AG09319 (cell line): ENCODE data around the gene HEXD.

Experiments used
- DNase-seq: peaks from one replicate; pipeline ENCODE4 v3.0.0-alpha.2; 2010; ENCODE audit warnings: low read depth; ENCODE audit errors: extremely low read depth
- TF ChIP-seq, protein P1 (sequence below): IDR thresholded peaks from 2 replicates; pipeline ENCODE4 v1.5.1; 2011; ENCODE audit warnings: low read depth, mild to moderate bottlenecking, inconsistent platforms, low read length, moderate library complexity

The HEXD gene

DNA sequence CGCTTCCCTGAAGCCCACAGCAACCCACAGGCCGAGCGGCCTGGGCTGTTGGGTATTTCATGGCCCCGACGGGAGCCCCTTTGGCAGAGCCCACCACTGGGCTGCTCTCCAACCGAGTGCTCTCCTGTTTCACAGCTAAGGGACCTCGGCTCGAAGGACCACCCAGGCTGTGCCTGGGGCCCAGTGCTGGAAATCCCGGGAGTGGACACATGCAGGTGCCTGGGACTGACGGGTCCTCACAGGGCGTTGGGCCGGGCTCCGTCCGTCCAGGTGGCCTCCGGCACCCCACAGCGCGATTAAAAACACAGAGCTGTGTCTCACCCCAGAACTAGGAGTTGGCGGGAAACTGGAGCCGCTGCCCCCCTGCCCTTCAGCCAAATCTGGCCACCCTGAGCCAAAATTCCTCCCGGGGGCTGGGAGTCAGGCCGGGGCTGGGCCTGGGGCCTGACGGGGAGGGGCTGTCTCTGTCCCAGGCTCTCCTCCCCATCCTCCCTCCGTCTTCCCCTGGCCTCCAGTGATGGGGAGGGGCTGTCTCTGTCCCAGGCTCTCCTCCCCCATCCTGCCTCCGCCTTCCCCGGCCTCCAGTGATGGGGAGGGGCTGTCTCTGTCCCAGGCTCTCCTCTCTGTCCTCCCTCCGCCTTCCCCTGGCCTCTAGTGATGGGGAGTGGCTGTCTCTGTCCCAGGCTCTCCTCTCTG, 32.4 kb upstream of the HEXD start:
- no peak for DNase-seq
- TF ChIP-seq, protein P1, sequence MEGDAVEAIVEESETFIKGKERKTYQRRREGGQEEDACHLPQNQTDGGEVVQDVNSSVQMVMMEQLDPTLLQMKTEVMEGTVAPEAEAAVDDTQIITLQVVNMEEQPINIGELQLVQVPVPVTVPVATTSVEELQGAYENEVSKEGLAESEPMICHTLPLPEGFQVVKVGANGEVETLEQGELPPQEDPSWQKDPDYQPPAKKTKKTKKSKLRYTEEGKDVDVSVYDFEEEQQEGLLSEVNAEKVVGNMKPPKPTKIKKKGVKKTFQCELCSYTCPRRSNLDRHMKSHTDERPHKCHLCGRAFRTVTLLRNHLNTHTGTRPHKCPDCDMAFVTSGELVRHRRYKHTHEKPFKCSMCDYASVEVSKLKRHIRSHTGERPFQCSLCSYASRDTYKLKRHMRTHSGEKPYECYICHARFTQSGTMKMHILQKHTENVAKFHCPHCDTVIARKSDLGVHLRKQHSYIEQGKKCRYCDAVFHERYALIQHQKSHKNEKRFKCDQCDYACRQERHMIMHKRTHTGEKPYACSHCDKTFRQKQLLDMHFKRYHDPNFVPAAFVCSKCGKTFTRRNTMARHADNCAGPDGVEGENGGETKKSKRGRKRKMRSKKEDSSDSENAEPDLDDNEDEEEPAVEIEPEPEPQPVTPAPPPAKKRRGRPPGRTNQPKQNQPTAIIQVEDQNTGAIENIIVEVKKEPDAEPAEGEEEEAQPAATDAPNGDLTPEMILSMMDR: no peak

DNA sequence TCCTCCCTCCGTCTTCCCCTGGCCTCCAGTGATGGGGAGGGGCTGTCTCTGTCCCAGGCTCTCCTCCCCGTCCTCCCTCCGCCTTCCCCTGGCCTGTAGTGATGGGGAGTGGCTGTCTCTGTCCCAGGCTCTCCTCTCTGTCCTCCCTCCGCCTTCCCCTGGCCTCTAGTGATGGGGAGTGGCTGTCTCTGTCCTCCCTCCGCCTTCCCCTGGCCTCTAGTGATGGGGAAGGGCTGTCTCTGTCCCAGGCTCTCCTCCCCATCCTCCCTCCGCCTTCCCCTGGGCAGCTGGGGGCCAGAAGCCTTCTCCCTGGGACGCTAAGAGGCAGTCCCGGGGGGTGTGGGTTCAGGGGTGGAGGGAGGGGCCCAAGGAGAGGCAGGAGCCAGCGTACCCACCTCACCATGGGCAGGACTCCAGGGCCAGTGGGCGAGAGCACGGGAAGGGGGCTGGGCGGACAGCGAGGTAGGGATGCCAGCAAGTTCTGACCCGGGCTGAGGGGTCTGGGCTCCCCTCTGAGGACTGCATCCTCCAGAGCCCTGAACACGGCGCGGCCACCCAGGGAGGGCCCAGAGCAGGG, 31.8 kb upstream of the HEXD start:
- no peak for DNase-seq
- TF ChIP-seq, protein P1: no peak

DNA sequence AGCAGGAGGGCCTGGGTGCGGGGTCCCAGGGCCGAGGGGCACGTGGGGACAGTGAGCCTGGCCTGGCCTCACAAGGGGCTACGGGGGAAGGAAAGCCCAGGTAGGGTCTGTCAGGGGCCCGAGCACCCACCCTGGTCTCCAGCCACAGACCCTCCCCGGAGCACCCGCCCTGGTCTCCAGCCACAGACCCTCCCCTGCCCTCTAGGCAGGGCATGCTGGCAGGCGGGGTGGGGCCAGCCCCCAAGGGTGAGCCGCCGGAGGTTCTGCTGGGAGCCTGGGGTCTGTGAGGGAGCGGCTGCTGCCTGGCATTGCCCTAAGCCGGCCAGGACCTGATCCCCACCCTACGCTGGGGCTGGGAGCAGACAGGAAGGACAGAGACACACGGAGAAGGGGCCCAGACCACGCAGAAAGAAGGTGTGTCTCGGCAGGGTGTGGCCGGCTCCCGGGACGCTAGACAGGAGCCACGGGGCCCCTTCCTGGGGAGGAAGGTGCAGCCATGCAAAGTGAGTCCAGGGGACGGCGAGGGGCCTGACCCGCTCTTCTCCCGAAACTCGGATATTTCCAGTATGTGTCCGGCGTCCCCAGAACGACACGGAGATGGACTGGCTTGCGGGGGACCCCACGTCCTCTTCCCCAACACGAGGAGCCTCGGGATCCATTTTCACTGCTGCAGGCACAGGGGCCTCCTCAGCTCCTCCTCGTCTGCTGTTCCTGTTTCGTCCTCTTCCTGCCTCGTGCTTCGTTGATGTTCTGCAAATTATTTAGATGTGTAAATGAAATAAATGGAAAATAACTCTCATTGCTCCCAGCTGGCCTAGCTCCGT, 31.1 kb upstream of the HEXD start:
- DNase-seq: no peak
- TF ChIP-seq, protein P1: no peak

DNA sequence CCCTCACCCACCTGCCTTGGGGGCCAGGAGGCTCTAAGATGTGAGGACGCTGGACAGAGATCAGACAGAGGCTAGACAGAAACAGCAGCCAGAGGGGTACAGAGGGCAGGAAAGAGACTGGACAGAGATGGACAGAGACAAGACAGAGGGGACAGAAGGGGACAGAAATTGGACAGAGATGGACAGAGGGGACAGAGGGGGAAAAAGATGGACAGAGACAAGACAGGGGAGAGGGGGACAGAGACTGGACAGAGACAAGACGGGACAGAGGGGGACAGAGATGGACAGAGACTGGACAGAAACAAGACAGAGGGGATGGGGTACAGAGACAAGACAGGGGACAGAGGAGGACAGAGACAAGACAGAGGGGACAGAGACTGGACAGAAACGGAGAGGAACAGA, 30.4 kb upstream of the HEXD start:
- TF ChIP-seq, protein P1: no peak
- no peak for DNase-seq

DNA sequence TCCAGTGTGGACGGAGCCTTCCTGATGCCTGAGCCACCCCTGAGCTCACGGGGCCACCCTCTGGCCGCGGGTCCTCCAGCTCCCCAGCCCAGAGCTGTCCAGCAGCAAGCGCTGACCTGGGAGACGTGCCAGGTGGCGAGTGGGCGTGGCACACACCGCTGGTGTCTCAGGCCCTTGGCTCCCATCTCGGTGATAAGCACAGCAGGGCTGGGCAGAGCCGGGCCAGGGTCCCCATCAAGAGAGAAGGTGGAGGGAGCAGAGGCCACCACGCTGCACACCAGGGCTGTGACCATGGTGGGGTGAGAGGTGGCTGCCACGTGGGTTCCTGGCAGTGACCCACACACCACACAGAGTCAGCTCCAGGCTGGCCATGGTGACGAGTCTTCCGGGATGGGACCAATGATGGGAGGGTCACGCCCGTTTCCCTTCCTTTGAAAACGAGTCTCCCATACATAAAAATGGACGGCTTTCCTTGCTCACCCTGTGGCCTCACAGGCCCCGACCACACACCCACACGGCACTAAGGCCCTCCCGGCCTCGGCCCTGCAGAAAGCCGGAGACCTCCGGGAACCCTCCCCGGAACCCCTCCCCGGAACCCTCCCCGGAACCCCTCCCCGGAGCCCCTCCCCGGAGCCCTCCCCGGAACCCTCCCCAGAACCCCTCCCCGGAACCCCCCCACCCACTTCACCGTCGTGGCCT, 29.8 kb upstream of the HEXD start:
- TF ChIP-seq, protein P1: no peak
- DNase-seq: no peak

DNA sequence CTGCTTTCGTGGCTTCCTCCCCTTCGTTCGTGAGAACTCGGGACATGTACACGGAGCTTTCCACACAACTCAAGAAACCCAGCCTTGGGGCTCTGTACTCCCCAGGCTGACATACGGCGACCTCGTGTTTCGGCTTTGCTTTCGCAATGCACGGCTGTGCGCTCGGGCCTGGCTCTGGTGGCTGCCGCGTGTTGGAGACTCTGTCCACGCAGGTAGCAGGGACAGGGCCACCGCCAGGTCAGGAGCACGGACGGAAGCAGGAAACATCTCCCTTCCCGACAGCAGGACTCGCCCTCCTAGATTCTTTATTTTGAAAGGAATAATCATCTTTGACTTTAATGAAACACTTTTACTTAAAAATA, 29.2 kb upstream of the HEXD start:
- TF ChIP-seq, protein P1: no peak
- DNase-seq: no peak
